Nucleus accumbens (tissue), 56 donors: ENCODE results near the gene EIF3F.

Experiments
- DNase-seq, 56 donors: peaks; one replicate each; lab custom pipeline; 2025; lab: John Stamatoyannopoulos, UW

Gene EIF3F, protein sequence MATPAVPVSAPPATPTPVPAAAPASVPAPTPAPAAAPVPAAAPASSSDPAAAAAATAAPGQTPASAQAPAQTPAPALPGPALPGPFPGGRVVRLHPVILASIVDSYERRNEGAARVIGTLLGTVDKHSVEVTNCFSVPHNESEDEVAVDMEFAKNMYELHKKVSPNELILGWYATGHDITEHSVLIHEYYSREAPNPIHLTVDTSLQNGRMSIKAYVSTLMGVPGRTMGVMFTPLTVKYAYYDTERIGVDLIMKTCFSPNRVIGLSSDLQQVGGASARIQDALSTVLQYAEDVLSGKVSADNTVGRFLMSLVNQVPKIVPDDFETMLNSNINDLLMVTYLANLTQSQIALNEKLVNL

DNA sequence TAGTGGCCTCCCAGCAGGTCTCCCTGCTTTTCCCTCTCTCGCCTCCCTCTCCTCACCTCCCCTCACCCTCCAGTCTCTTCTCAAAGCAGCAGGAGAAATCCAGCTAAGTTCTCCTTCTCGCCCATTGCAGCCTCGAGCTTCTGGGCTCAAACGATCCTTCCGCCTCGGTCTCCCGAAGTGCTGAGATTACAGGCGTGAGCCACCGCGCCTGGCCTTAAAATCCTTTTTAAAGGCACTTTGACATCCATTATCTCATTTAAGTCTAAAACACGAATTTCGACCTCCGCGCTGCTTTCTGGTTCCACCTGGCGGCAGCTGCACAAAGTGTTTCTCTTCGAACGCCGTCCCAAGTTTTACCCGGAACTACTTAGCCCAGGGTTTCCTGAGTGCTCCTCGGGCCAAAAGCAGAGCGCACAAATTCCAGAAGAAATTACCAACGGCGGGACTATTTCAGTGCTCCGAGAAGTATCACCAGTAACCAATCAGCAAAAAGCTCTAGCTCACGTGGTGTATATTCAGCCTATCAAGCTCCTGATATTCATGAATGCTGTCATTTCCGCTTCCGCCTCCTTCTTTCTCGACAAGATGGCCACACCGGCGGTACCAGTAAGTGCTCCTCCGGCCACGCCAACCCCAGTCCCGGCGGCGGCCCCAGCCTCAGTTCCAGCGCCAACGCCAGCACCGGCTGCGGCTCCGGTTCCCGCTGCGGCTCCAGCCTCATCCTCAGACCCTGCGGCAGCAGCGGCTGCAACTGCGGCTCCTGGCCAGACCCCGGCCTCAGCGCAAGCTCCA lies at the start of gene EIF3F:
Gene EIF3F, plus strand, starts transcription at position 570 of the 792 bp plus-strand sequence. Its CDS starts 16 bp downstream, at position 586.
- peak; percentile 52 to 98 (median 91) for DNase-seq

DNA sequence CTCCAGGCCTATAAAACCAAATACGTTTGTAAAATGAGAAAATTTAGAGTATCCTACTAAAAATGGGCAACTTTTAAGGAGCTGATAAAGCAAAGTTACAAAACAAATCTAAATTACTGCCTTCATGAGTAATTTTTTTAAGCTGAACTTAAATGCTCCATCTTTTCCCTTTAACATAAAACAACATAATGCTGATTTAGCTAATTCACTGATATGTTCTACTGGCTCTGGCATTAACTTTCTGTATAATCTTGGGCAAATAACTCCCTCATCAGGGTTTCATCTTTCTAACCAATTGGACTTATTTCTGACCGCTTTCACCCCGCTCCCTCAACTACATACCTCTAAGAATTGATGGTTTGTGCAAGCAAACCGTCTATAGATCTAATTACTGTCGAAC lies 46.0 kb upstream of the EIF3F start:
- no peak for DNase-seq

DNA sequence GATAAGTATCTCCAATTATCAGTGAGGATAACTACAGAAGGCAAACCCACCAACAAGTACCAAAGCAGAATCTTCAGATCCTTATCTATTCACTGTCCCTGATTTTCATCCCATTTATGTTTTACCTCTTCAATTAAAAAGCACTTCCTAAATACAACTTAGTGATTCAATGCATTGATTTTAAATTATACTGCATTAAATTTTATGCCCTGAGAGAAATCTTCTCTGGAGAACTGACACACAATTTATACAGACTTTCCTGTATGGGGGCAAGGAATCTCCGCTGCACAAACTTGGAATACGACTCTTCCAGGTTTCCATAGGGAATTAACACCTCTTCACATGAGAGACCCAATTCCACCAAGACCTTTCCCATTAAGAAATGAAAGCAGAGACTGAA lies 45.5 kb upstream of the EIF3F start, which contains the start of gene OR10A3:
Gene OR10A3, minus strand, starts transcription at position 101 of the 400 bp plus-strand sequence. CDS start 2,188 bp downstream, outside the sequence.
- DNase-seq, result no peak

DNA sequence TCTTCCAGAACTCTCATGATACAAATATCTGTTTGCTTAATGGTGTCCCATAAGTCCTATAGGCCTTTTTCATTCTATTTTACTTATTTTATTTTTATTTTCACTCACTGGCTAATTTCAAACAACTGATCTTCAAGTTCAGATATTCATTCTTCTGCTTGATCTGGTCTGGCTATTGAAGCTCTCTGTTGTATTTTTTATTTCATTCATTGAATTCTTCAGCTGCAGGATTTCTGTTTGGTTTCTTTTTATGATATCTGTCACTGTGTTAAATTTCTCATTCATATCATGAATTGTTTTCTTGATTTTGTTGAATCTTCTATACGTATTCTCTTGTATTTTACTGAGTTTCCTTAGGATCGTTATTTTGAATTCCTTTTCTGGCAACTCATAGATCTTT lies 43.0 kb upstream of the EIF3F start:
- no peak for DNase-seq

DNA sequence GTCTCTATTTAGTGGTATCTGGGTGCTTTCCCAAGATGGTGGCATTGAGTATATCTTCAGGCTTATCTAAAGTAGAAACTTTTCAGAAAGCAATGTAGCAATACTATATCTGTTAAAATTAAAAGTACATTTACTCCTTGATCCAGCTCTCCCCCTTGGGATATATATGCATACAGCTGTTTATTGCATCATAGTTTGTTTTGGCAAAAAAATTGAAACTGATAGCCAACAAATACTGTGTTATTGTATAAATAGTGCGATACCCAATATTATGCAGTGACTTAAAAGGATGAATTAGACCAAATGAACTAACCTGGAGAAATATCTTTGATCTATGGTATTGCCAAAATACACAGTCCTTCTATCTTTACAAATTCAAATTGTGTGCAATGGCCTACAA lies 37.2 kb upstream of the EIF3F start:
- no peak for DNase-seq

DNA sequence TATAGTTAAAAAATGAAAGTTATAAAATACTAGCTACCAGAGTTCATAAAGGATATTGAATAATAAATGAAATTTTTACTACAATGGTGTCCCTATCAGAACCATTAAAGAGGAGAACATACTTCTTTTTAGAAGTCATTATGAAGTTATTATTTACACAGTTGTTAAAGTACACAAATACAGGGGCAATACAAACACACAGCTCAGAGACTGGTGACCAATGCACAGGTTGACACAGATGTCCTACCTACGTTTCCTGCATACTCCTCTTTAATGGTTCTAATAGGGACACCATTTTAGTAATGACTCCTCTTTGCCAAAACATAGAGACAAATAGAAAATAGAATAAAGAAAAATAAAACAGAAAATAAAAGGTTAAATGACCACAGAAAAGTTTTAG lies 31.9 kb upstream of the EIF3F start:
- DNase-seq, result no peak

DNA sequence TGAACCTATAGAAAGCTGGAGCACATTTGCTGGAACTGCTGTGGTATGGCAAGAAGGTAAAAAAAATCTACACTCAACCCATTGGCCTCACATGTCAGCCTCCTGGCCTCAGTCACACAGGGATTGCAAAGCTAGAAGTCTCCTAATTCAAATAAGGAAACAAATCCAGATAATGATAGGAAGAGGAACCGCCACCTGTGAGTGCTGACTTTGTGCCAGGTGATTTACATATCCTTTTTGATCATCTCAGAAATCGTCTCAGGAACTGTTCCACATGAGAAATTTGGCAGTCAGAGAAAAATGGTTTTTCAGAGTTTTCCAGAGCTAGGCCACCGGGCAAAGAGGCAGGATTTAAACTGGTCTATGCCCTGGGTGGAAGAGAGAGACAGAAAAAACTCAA lies 22.9 kb upstream of the EIF3F start:
- no peak for DNase-seq

DNA sequence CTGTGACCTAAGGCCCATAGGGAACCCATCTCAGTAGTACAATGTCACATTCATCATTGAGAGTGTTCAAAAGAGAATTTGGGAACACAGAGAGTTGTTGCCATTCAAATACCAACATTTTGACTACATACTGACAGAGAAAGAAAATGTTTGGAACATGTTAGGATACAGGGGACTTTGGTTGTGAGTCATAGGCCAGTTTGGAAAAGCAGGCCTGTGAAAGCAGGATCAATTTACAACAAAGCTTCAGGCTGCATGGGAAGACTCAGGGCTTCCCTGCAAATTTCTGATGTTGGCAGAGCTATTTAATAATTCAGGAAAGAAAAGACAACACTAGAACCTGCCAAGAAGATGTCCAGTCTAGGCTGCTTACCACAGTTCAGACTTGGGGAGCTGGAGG lies 22.3 kb upstream of the EIF3F start:
- no peak for DNase-seq

DNA sequence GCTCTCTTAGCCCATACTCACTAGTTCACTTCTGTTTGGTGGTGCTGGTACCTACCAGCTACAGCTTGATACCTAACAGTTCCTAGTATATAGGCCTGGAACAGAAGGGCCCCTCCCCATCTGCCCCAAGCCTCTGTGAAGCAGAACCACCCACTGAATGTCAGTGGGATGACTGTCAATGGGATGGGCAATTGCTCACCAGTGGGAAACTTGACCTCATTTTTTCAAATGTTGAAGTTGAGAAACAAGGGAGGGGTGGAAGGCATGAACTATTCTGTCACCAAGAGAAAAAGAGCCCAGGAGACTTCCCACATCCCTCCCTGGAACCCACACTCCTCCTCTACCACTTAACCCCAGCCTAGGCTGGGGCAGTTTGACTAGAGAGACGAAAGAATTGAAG lies 21.8 kb upstream of the EIF3F start, which contains the start of gene NLRP10:
Gene NLRP10, minus strand, starts transcription at position 62 of the 400 bp plus-strand sequence. CDS start 1,952 bp downstream, outside the sequence.
- no peak for DNase-seq

DNA sequence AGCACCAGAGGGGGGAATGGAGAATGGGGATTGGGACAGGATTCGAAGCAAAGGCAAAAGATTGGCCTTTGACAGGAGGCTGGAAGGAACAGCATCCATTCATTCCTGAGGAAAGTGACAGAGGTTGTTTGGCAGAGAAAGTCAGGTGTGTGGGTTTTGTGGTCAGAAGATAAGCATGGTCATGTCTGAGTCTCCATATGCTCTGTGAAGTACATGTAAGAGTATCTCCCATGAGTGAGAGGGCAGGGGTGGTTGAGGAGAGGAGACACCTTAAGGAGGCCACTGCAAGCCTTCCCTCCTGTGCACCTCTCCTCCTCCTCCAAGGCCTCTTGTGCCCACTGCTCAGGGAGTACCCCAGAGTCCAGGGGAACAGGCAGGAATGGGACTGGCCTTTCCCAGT lies 20.0 kb upstream of the EIF3F start:
- DNase-seq, result no peak

DNA sequence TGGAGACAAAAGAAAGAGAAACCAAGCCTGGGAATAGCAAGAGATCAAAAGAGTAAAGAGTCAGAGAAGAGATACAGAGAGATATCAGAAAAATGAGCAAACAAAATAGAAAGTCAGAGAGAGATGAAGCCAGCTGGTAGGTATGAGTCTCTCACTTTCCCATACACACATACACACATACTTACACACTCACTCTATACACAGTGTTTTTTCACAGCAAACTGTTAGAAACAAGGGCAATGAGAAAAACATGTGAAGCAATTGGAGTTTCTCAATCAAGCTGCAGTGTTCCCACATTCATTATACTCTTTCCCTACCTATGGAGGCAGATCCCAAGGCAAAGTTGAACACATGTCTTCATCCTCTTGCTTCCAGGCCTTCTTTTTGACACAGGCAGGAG lies 19.3 kb upstream of the EIF3F start:
- no peak for DNase-seq

DNA sequence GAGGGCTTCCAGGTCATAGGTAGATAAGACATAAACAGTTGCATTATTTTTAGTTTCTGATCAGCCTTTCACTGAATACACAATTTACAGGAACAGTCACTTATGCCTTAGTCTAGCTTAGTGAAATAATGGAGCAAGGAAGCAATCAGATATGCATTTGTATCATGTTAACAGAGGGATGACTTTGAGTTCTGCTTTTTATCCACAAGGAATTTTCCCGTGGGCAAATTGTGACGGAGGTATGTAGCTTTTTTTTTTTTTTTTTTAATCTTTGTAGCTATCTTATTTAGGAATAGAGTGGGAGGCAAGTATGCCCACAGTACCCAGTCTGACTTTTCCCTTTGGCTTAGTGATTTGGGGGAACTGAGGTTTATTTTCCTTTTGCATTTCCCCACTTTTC lies 18.5 kb upstream of the EIF3F start:
- no peak for DNase-seq

DNA sequence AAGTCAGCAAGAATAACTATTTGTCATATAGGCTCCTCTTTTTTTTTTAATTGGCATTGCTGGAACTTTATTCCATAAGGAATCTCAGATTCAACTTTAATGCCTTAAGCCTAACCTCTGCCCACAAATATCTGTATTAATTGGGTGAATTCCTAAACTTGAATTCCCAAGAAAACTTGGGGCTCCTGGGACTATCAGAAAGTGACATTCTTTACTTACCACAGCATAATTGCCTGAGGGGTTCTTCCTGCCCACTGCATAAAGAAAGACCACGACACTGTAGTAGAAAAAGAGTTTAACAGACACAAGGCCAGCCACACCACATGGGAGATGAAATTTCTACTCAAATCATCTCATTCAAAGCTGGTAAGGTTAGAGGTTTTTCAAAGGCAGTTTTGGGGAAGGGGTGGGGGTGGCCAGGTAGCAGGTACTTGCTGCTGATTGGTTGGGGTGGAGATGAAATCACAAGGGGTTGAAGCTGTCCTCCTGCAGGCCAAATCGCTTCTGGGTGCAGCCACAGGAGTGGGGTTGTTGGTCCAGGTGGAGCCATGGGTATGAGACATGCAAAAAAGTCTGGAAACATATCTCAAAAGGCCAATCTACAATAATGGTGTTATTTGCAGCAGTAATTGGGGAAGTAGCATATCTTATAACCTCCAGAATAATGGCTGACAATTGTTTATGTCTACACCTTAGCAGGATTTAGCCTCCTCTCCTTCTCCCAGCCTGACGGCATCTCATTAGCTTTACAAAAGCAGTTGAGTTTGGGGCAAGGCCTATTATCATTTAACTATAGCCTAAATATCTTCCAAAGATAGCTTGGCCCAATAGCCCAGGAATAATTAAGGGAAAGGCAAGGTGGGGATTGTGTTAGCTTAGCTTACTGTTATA lies 17.1 kb upstream of the EIF3F start:
- DNase-seq, result no peak

DNA sequence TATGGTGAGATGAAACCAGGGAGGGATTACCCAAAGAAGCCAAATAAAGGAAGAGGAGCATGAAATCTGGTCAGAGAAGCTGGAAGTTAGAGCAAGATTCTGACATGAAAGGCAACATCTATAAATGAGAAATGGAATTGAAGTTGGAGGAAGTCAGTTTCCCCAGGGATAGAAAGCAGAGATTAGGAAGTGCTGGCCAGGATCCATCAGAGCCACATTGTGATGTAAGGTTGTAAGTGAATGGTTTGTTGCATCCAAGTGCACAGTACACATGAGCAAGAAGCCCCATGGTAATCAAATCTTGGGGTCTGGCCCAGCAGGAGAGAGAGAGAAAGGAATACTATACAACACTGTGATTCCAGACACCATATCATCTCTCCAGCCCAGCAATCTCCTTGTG lies 15.3 kb upstream of the EIF3F start:
- no peak for DNase-seq

DNA sequence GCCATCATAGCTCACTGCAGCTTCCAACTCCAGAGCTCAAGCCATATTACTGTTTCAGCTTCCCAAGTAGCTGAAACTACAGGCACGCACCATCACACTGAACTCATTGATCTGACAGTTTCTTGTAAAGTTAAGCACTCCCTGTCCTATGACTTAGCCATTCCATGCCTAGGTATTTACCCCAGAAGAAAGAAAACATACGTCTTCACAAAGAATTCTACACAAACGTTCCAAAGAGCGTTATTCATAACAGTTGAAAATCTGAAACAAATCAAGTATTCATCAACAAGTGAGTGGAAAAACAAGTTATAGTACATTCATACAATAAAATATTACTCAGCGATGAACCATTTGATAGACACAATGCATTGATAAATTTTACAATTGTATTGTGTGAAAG lies 14.1 kb upstream of the EIF3F start:
- no peak for DNase-seq

DNA sequence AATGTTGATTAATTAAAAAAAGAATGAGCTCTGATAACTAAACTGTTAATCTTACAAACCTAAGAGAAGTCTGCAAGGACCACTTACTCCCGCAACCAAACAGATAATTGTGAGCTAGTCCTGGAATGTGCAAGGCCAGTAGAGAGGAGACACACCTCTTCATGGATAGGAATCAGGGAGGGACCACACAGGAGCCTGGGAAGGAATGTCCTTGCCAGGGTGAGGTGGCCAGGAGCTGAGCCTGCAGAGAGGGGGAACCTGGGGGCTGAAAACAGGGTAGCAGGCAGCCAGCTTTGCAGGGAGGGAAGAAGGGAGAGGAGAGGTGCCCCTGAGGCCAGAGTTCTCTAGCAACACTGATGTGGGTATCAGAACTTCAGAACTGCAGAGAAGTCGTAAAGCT lies 12.5 kb upstream of the EIF3F start:
- DNase-seq, result no peak

DNA sequence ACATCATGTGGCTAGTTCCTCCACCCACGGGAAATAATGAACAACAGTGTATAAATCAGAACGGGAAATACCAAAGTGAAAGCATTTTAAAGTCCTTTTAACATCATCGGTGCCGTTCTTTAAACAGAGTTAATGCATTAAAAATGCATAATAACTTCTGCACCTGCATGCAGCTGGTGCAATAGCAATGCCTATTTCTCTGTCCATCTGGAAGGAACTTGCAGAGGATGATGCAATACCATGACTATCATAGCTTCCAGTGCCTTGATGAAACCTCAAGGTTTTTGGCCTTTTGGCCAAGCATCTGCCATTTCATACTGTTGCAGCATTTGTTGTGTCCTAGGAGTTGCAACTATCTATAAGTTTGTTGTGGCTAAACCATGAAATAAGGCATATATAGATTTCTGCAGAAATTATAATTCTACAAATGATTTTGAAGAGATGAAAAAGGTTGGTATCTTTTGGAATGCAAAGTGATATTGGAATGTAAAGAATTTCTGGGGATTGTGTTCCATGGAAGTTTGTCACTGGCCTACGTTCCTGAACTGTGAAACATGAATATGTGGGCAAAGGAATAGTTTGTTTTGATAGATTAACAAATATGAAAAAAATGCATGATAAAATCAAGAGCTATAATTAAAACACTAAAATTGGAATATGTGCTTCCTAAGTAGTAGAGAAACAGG lies 9.8 kb upstream of the EIF3F start:
- no peak for DNase-seq

DNA sequence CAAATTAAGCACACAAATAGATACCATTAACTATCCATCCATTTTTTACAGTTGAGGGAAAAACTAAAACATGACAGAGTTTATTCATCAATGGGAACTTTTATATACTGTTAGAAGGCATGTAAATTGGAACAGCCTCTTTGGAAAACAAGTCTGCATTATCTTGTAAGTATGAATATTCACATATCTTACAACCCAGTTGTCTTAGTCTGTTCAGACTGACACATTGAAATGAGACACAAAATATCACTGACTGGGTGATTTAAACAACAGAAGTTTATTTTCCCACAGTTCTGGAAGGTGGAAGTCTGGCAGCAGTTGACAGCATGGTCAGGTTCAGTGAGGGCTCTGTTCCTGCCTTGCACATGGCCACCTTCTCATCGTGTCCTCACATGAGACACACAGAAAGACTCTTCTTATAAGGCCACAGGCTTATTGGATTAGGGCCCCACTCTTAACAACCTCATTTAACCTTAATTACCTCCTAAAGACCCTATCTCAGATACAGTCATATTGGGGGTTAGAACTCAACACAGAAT lies 5.4 kb upstream of the EIF3F start:
- DNase-seq, result no peak

DNA sequence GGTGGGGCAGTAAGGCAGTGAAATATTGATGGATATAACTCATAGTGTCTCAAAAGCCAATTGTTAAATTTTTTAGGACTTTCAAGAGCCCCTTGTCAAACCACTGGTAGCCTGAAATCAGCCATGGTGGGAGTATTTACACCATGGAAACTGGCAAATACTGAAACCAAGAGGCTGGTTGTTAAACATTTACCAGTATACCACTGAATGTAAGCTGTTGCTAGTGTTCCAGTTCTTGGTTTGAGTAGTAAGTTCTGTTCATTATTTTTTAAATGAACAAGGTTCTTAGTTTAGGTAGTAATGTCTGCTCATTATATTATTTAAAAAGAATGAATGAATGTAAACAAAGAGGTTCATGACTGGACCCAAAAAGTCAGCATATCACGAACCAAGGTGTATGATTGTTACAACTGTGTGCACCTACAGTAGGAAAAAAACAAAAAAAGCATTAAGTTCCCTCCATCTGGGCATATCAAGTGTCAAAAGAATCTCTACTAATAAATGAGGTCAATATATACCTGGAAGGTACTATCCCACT lies 4.5 kb upstream of the EIF3F start:
- DNase-seq, result no peak
